ENCODE data around the gene ZNF576. TPM values are rescaled to one million over a fixed set of nuclear protein-coding genes. Genes with fewer than 3 reads are reported as not detected.

ZNF576 gene
- total RNA-seq, 4 donors from 2014 or later, result 9.9 to 18.8 (median 15.2) TPM

GRCh38 chr19:43564800-43565199 is 31.6 kb upstream of the ZNF576 start:
- Histone ChIP-seq H3K9me3 (no peaks in the 10 kb centered on the region), H3K36me3 (peaks cover 0 to 30% (median 0%) of the 10 kb centered on the region in 3 donors), H3K27me3 (no peaks in the 10 kb centered on the region), H3K27ac (no peak overlapping the region), H3K4me1 (peaks cover 0 to 14% (median 4%) of the 10 kb centered on the region in 4 donors), H3K4me3 (no peak overlapping the region)
- TF ChIP-seq CTCF (IDR thresholded peaks at IDR 0.05), result no peak
- no peak for DNase-seq (ENCODE audit: low spot score in 2 of 2)
- 76 to 82% methylated on average over 9 of the region's 9 CpGs for WGBS, 2 donors

GRCh38 chr19:43569657-43570056 is 26.7 kb upstream of the ZNF576 start:
- TF ChIP-seq CTCF (IDR thresholded peaks at IDR 0.05), result no peak
- TF ChIP-seq EP300 (IDR thresholded peaks at IDR 0.05), result no peak
- Histone ChIP-seq H3K4me1 (peaks cover 0 to 38% (median 9%) of the 10 kb centered on the region in 4 donors), H3K9me3 (no peaks in the 10 kb centered on the region), H3K4me3 (no peak overlapping the region), H3K27ac (no peak overlapping the region), H3K27me3 (no peaks in the 10 kb centered on the region), H3K36me3 (peaks cover 0 to 36% (median 0%) of the 10 kb centered on the region in 3 donors)
- WGBS, 2 donors, result 89 to 90% methylated on average over 5 of the region's 5 CpGs
- DNase-seq (ENCODE audit: low spot score in 2 of 2), result no peak

GRCh38 chr19:43570174-43570791 is 26.1 kb upstream of the ZNF576 start:
- WGBS, 2 donors, result 79 to 81% methylated on average over 5 of the region's 5 CpGs
- Histone ChIP-seq H3K9me3 (no peaks in the 10 kb centered on the region), H3K4me1 (peaks cover 0 to 43% (median 12%) of the 10 kb centered on the region in 4 donors), H3K27ac (no peak overlapping the region), H3K4me3 (no peak overlapping the region), H3K36me3 (peaks cover 0 to 36% (median 0%) of the 10 kb centered on the region in 3 donors), H3K27me3 (no peaks in the 10 kb centered on the region)
- TF ChIP-seq EP300 (IDR thresholded peaks at IDR 0.05), result no peak
- no peak for TF ChIP-seq CTCF (IDR thresholded peaks at IDR 0.05)
- TF ChIP-seq POLR2A (IDR thresholded peaks at IDR 0.05), result no peak
- no peak for DNase-seq (ENCODE audit: low spot score in 2 of 2)

- Histone ChIP-seq H3K9me3 (no peaks in the 10 kb centered on the region), H3K4me3 (no peak overlapping the region), H3K36me3 (peaks cover 0 to 36% (median 0%) of the 10 kb centered on the region in 3 donors), H3K27ac (no peak overlapping the region), H3K4me1 (peaks cover 0 to 53% (median 15%) of the 10 kb centered on the region in 4 donors), H3K27me3 (no peaks in the 10 kb centered on the region)
- no peak for DNase-seq (ENCODE audit: low spot score in 2 of 2)
- WGBS, 2 donors, result 85 to 95% methylated on average over 3 of the region's 3 CpGs
- TF ChIP-seq EP300 (IDR thresholded peaks at IDR 0.05) (no peak), POLR2A (IDR thresholded peaks at IDR 0.05) (no peak), CTCF (IDR thresholded peaks at IDR 0.05) (no peak)
Measured at GRCh38 chr19:43572171-43572588, 24.2 kb upstream of the ZNF576 start.

GRCh38 chr19:43574424-43575155 is 21.8 kb upstream of the ZNF576 start:
- H3K27me3 ChIP-seq, result no peaks in the 10 kb centered on the region
- DNase-seq (ENCODE audit: low spot score in 2 of 2), result no peak
- peak overlapping the region; percentile 57 to 92 (median 78) for H3K4me3 ChIP-seq
- peaks cover 0 to 54% (median 17%) of the 10 kb centered on the region in 4 donors for H3K4me1 ChIP-seq
- WGBS, 2 donors, result 29 to 33% methylated on average over 12 of the region's 12 CpGs
- peaks cover 0 to 29% (median 0%) of the 10 kb centered on the region in 3 donors for H3K36me3 ChIP-seq
- peak overlapping the region; percentile 60 to 91 (median 90) for H3K27ac ChIP-seq
- no peaks in the 10 kb centered on the region for H3K9me3 ChIP-seq
- TF ChIP-seq CTCF (IDR thresholded peaks at IDR 0.05) (no peak), EP300 (IDR thresholded peaks at IDR 0.05) (no peak), POLR2A (IDR thresholded peaks at IDR 0.05) (no peak)

Measured in tibial nerve (tissue), 4 donors.